HepG2 (cell line): ENCODE measurements around the gene TNFRSF25. TPM values are rescaled to one million over a fixed set of nuclear protein-coding genes. Genes with fewer than 3 reads are reported as not detected.

Experiments
- AFF4 ChIP-seq: sonication (generic); formaldehyde crosslinking; IDR thresholded peaks from 2 replicates; pipeline ENCODE4 v1.4.0; 2020; ENCODE audit warnings: missing genetic modification reagents
- HNRNPLL ChIP-seq: fragments of 200-400 bp; formaldehyde crosslinking; IDR thresholded peaks from 2 replicates; pipeline ENCODE4 v1.6.1; 2017; ENCODE audit warnings: mild to moderate bottlenecking, low read depth, low read length; ENCODE audit not compliant: poor library complexity, severe bottlenecking
- RARG ChIP-seq: sonication (generic); formaldehyde crosslinking; IDR thresholded peaks from 2 replicates; pipeline ENCODE4 v1.4.0; 2020; ENCODE audit warnings: low read depth, mild to moderate bottlenecking, missing genetic modification reagents
- REST ChIP-seq, 2 experiments: IDR thresholded peaks; 2 replicates each; pipeline ENCODE4 v1.6.1; 2011 to 2012; ENCODE audit warnings: low read length in 2 of 2, borderline replicate concordance in 1 of 2, low read depth in 1 of 2, mild to moderate bottlenecking in 1 of 2, moderate library complexity in 1 of 2
- TP53 ChIP-seq: sonication (generic); formaldehyde crosslinking; conservative IDR thresholded peaks from 2 replicates; pipeline ENCODE4 v1.4.0; 2020; ENCODE audit warnings: missing genetic modification reagents
- ZBTB10 ChIP-seq: sonication (generic); formaldehyde crosslinking; IDR thresholded peaks from 2 replicates; pipeline ENCODE4 v1.4.0; 2020; ENCODE audit warnings: missing genetic modification reagents, borderline replicate concordance
- ZNF329 ChIP-seq: sonication (generic); formaldehyde crosslinking; IDR thresholded peaks from 2 replicates; pipeline ENCODE4 v1.9.0; 2021; ENCODE audit warnings: low read depth, mild to moderate bottlenecking, missing genetic modification reagents
- ZNF816 ChIP-seq: sonication (generic); formaldehyde crosslinking; IDR thresholded peaks from 2 replicates; pipeline ENCODE4 v1.8.0; 2022; ENCODE audit warnings: missing genetic modification reagents, mild to moderate bottlenecking, borderline replicate concordance
- polyA plus RNA-seq, 8 experiments: library from polyadenylated mRNA; depleted of rRNA in 3 of 8; stranded (reverse) in 7 of 8; unstranded in 1 of 8; fragments of >200 nt; fragmentation: Illumina TruSeq in 4 of 8; extraction: Trizol in 4 of 8; gene quantifications; 2 replicates each; pipeline versions ENCODE4 v1.2.1 to v1.2.3, GENCODE V29; 2011 to 2016; ENCODE audit warnings: low read depth in 4 of 8, missing spikeins in 1 of 8, mixed read lengths in 1 of 8; ENCODE audit not compliant: insufficient read depth in 1 of 8
- total RNA-seq, 5 experiments: library from RNA; depleted of rRNA; stranded (reverse); fragments of >200 nt; fragmentation: Illumina TruSeq; extraction: Trizol; gene quantifications; 2 replicates each; pipeline ENCODE4 v1.2.3, GENCODE V29; 2016; ENCODE audit warnings: low read depth in 1 of 5
- TF ChIP-seq, protein P1 (sequence below): IDR thresholded peaks from 2 replicates; pipeline ENCODE4 v1.6.1; 2016; ENCODE audit warnings: mild to moderate bottlenecking, missing biosample characterization, missing genetic modification reagents
- TF ChIP-seq, protein P2 (sequence below): sonication (generic); formaldehyde crosslinking; IDR thresholded peaks from 2 replicates; pipeline ENCODE4 v1.4.0; 2020; ENCODE audit warnings: mild to moderate bottlenecking, missing genetic modification reagents
- TF ChIP-seq, protein P3 (sequence below): sonication (generic); formaldehyde crosslinking; IDR thresholded peaks from 2 replicates; pipeline ENCODE4 v1.5.1; 2020; ENCODE audit warnings: missing genetic modification reagents, mild to moderate bottlenecking, borderline replicate concordance
- TF ChIP-seq, protein P4 (sequence below): sonication (generic); formaldehyde crosslinking; IDR thresholded peaks from 2 replicates; pipeline ENCODE4 v1.5.0; 2020; ENCODE audit warnings: mild to moderate bottlenecking, missing genetic modification reagents, borderline replicate concordance

TNFRSF25 gene
- total and polyA plus RNA-seq, 2 of the 13 experiments (the other 11 are each of a cell fraction or from before 2014, with no cell fraction given) = 1.4 to 1.5 TPM

- TF ChIP-seq, protein P1, sequence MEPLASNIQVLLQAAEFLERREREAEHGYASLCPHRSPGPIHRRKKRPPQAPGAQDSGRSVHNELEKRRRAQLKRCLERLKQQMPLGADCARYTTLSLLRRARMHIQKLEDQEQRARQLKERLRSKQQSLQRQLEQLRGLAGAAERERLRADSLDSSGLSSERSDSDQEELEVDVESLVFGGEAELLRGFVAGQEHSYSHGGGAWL = no peak
- TF ChIP-seq, protein P2, sequence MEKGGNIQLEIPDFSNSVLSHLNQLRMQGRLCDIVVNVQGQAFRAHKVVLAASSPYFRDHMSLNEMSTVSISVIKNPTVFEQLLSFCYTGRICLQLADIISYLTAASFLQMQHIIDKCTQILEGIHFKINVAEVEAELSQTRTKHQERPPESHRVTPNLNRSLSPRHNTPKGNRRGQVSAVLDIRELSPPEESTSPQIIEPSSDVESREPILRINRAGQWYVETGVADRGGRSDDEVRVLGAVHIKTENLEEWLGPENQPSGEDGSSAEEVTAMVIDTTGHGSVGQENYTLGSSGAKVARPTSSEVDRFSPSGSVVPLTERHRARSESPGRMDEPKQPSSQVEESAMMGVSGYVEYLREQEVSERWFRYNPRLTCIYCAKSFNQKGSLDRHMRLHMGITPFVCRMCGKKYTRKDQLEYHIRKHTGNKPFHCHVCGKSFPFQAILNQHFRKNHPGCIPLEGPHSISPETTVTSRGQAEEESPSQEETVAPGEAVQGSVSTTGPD = no peak
- TF ChIP-seq HNRNPLL = peak; percentile 36
- no peak for TF ChIP-seq AFF4 (CRISPR knock-in tag)
- TF ChIP-seq, protein P3, sequence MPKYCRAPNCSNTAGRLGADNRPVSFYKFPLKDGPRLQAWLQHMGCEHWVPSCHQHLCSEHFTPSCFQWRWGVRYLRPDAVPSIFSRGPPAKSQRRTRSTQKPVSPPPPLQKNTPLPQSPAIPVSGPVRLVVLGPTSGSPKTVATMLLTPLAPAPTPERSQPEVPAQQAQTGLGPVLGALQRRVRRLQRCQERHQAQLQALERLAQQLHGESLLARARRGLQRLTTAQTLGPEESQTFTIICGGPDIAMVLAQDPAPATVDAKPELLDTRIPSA (CRISPR knock-in tag) = no peak
- TF ChIP-seq ZNF329 (CRISPR knock-in tag) = no peak
- no peak for TF ChIP-seq ZBTB10 (CRISPR knock-in tag)
- TF ChIP-seq ZNF816 = no peak
- no peak for TF ChIP-seq RARG (CRISPR knock-in tag)
- no peak for TF ChIP-seq REST (IDR thresholded peaks at IDR 0.05; ENCODE audit: borderline replicate concordance in 1 of 2, low read depth in 1 of 2, low read length in 2 of 2)
- TF ChIP-seq TP53 = no peak
- TF ChIP-seq, protein P4, sequence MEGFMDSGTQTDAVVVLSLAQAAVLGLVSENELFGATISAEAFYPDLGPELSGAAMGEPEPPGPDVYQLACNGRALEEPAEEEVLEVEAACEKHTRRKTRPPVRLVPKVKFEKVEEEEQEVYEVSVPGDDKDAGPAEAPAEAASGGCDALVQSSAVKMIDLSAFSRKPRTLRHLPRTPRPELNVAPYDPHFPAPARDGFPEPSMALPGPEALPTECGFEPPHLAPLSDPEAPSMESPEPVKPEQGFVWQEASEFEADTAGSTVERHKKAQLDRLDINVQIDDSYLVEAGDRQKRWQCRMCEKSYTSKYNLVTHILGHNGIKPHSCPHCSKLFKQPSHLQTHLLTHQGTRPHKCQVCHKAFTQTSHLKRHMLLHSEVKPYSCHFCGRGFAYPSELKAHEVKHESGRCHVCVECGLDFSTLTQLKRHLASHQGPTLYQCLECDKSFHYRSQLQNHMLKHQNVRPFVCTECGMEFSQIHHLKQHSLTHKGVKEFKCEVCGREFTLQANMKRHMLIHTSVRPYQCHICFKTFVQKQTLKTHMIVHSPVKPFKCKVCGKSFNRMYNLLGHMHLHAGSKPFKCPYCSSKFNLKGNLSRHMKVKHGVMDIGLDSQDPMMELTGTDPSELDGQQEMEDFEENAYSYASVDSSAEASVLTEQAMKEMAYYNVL (CRISPR knock-in tag) = 0 out of 2 replicates have a peak, but pooled peaks have one; percentile 30
Measured at GRCh38 chr1:6512245-6512907, 46.4 kb upstream of the TNFRSF25 start (continued).
